Choroid plexus epithelial cell (primary cell): ENCODE measurements around the gene TRPM6.
A peak's percentile ranks its signal among the peaks of the same experiment; 100 is the strongest.

ENCODE experiments used
- DNase-seq: peaks from one replicate; pipeline ENCODE4 v3.0.0-alpha.2; 2010; ENCODE audit warnings: low read depth
- H3K4me3 ChIP-seq: 2 replicates; pipeline ENCODE4 v1.5.1; 2011; ENCODE audit warnings: low read depth, mild to moderate bottlenecking, control low read depth, low read length, moderate library complexity
- CTCF ChIP-seq: conservative IDR thresholded peaks from 2 replicates; pipeline ENCODE4 v1.5.1; 2011; ENCODE audit warnings: low read depth, mild to moderate bottlenecking, control low read depth, inconsistent platforms, low read length, moderate library complexity

TRPM6 gene

GRCh38 chr9:74721696-74722660 is 165.7 kb downstream of the TRPM6 start:
- no peak for TF ChIP-seq CTCF
- no peak for DNase-seq
- no peak overlapping the region for H3K4me3 ChIP-seq

GRCh38 chr9:74719306-74719705 is 168.4 kb downstream of the TRPM6 start:
- no peak for DNase-seq
- TF ChIP-seq CTCF, result no peak
- no peak overlapping the region for H3K4me3 ChIP-seq

GRCh38 chr9:74718709-74719108 is 169.0 kb downstream of the TRPM6 start:
- TF ChIP-seq CTCF, result no peak
- no peak for DNase-seq
- H3K4me3 ChIP-seq, result no peak overlapping the region

- H3K4me3 ChIP-seq, result no peak overlapping the region
- DNase-seq, result no peak
- TF ChIP-seq CTCF, result no peak
These were observed 176.4 kb downstream of the TRPM6 start for GRCh38 chr9:74711341-74711740.

- TF ChIP-seq CTCF, result no peak
- no peak for DNase-seq
- H3K4me3 ChIP-seq, result no peak overlapping the region
These were observed 190.2 kb downstream of the TRPM6 start for GRCh38 chr9:74697535-74697934.

- DNase-seq, result no peak
- peak; percentile 7 for TF ChIP-seq CTCF
- H3K4me3 ChIP-seq, result no peak overlapping the region
These were observed 191.2 kb downstream of the TRPM6 start for GRCh38 chr9:74696520-74696919.

GRCh38 chr9:74691058-74691457 is 196.7 kb downstream of the TRPM6 start:
- H3K4me3 ChIP-seq, result no peak overlapping the region
- DNase-seq, result no peak
- no peak for TF ChIP-seq CTCF
